Lower leg skin (tissue), 3 donors: ENCODE data around the gene ZNF621.

Source experiments
- CTCF ChIP-seq, 3 donors: fragments of 450-650 bp; IDR thresholded peaks; one replicate each; pipeline ENCODE4 v1.5.1; 2016; ENCODE audit warnings: antibody characterized with exemption in 3 of 3, mild to moderate bottlenecking in 3 of 3, moderate library complexity in 2 of 3
- POLR2A ChIP-seq, 2 donors: fragments of 450-650 bp; IDR thresholded peaks; one replicate each; pipeline ENCODE4 v1.6.1; 2016 to 2017; ENCODE audit warnings: antibody characterized with exemption in 2 of 2, mild to moderate bottlenecking in 1 of 2, moderate library complexity in 1 of 2

- TF ChIP-seq CTCF (IDR thresholded peaks at IDR 0.05) = no peak
- no peak for TF ChIP-seq POLR2A (IDR thresholded peaks at IDR 0.05)
These were observed 30.1 kb upstream of the ZNF621 start for GRCh38 chr3:40494698-40495097.
